Naive B cell (primary cell): ENCODE measurements around the gene HRAS. TPM values are rescaled to one million over a fixed set of nuclear protein-coding genes. Genes with fewer than 3 reads are reported as not detected.

Experiments
- ATAC-seq, 2 donors: fragments of 150-1000 bp; cut with Tn5 transposase; 2 replicates each; pipeline ENCODE4 v1.10.0; 2021; ENCODE audit warnings: low read depth in 2 of 2, mild to moderate bottlenecking in 2 of 2, moderate library complexity in 2 of 2
- DNase-seq: peaks from one replicate; pipeline ENCODE4 v3.0.0; 2022
- H3K27ac Mint-ChIP-seq, 6 donors: one replicate each; pipeline ENCODE4 v1.8.0; 2020 to 2022; ENCODE audit warnings: mild to moderate bottlenecking in 6 of 6, mixed read lengths in 6 of 6, moderate library complexity in 5 of 6, inconsistent platforms in 2 of 6
- H3K27me3 Mint-ChIP-seq, 3 donors: one replicate each; pipeline ENCODE4 v1.8.0; 2021 to 2022; ENCODE audit warnings: mixed read lengths in 3 of 3, mild to moderate bottlenecking in 1 of 3
- H3K36me3 Mint-ChIP-seq, 2 donors: one replicate each; pipeline ENCODE4 v1.8.0; 2020 to 2022; ENCODE audit warnings: mixed read lengths in 2 of 2, inconsistent platforms in 1 of 2, mild to moderate bottlenecking in 1 of 2
- H3K4me1 Mint-ChIP-seq, 3 donors: one replicate each; pipeline ENCODE4 v1.8.0; 2020 to 2022; ENCODE audit warnings: mixed read lengths in 3 of 3, inconsistent platforms in 1 of 3, mild to moderate bottlenecking in 1 of 3, moderate library complexity in 1 of 3
- H3K4me3 Mint-ChIP-seq, 8 donors: one replicate each; pipeline ENCODE4 v1.8.0; 2020 to 2022; ENCODE audit warnings: mild to moderate bottlenecking in 8 of 8, mixed read lengths in 8 of 8, moderate library complexity in 8 of 8, inconsistent platforms in 2 of 8
- H3K9me3 Mint-ChIP-seq, 7 donors: one replicate each; pipeline ENCODE4 v1.8.0; 2020 to 2022; ENCODE audit warnings: mixed read lengths in 7 of 7, mild to moderate bottlenecking in 5 of 7, inconsistent platforms in 2 of 7, moderate library complexity in 1 of 7
- polyA plus RNA-seq, 6 donors: library from polyadenylated mRNA; unstranded; fragments of 300-500 nt; fragmentation: Illumina TruSeq; gene quantifications; one replicate each; pipeline ENCODE4 v1.2.3, GENCODE V29; 2021; ENCODE audit warnings: low read depth in 6 of 6

Gene HRAS
- polyA plus RNA-seq, 6 donors from 2014 or later: 11.2 to 25.1 (median 13.8) TPM

DNA sequence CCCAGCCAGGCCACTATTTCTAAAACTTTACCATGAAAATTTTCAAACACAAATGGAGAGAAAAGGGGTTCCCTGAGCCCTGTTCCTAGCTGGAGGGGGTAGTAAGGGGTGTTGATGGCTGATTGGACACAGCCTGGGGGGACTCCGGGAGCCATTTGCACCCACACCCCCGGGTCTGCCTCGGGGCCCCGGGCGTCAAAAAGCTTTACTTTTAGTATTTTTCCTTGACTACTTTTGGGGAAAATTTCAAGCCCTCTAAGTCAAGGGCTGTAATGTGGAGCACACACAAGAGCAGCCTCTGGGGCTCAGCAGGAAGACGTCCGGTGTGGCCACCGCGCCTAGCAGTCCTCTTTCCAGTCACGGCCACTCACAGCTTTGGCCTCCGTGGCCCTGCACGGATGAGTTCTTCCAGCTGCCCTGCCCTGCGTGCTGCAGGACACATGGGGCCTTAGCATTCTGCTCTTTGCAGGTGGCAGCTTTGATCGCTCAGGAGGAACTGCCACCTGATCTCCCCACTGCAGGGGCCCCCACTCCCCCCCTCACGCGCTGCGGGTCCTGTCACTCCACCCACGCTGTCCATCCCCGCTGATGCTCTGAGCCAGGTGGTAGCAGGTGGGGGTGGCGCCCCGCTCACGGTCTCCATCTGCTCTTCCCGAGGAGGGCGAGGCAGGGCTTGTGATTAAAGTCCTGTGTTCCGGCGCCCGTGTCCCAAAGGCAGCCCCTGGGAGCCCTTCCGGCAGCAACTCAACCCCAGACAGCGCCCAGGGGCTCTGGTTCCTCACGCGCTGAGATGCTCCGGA, 42.7 kb downstream of the HRAS start:
- Mint-ChIP-seq H3K4me3 (peak overlapping the region in 1 of 8 donors; percentile 22), H3K36me3 (peaks cover 8% of the 10 kb centered on the region in 2 donors), H3K4me1 (peaks cover 7 to 12% (median 9%) of the 10 kb centered on the region in 3 donors), H3K9me3 (no peaks in the 10 kb centered on the region), H3K27ac (peak overlapping the region in 2 of 6 donors; percentile 23 to 36), H3K27me3 (no peaks in the 10 kb centered on the region)
- no peak for DNase-seq
- no peak for ATAC-seq

DNA sequence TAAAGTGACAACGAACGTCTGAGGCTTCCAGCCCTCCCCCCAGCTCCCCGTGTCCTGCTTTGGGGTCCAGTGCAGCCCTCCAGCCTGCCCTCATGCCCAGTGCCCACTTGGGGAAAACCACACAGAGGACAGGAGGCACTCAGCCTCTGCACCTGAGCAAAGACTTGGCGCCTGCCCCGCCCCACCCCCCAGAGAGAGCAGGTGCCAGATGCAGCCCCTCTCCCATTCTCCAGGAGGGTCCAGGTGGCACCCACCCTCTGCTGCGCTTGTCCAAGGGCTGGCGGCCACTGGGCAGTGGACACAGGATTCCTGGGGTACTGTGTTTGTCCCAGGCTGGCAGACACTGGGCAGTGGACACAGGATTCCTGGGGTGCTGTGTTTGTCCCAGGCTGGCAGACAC, 44.0 kb downstream of the HRAS start:
- Mint-ChIP-seq H3K4me3 (no peak overlapping the region), H3K9me3 (no peaks in the 10 kb centered on the region), H3K27ac (no peak overlapping the region), H3K4me1 (peaks cover 0 to 5% (median 4%) of the 10 kb centered on the region in 3 donors), H3K36me3 (no peaks in the 10 kb centered on the region), H3K27me3 (no peaks in the 10 kb centered on the region)
- DNase-seq: no peak
- ATAC-seq: no peak

DNA sequence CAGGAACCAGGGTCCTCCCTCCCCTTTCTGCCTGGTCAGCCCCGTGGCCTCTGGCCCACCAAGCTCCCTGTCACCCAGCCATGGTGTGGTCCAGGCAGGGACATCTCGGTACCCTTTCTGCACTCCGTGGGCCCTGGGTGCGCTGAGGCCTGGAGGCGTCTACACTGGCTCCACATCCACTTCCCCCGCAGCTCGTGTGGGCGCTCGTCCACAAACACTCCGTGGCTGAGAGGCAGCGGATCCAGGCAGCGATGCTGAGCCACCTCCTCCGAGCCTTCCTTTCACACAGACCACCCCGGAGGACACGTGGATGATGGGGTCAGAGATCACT, 44.5 kb downstream of the HRAS start:
- Mint-ChIP-seq H3K4me1 (peaks cover 0 to 5% (median 2%) of the 10 kb centered on the region in 3 donors), H3K36me3 (no peaks in the 10 kb centered on the region), H3K4me3 (no peak overlapping the region), H3K9me3 (no peaks in the 10 kb centered on the region), H3K27me3 (no peaks in the 10 kb centered on the region), H3K27ac (no peak overlapping the region)
- no peak for ATAC-seq
- no peak for DNase-seq

DNA sequence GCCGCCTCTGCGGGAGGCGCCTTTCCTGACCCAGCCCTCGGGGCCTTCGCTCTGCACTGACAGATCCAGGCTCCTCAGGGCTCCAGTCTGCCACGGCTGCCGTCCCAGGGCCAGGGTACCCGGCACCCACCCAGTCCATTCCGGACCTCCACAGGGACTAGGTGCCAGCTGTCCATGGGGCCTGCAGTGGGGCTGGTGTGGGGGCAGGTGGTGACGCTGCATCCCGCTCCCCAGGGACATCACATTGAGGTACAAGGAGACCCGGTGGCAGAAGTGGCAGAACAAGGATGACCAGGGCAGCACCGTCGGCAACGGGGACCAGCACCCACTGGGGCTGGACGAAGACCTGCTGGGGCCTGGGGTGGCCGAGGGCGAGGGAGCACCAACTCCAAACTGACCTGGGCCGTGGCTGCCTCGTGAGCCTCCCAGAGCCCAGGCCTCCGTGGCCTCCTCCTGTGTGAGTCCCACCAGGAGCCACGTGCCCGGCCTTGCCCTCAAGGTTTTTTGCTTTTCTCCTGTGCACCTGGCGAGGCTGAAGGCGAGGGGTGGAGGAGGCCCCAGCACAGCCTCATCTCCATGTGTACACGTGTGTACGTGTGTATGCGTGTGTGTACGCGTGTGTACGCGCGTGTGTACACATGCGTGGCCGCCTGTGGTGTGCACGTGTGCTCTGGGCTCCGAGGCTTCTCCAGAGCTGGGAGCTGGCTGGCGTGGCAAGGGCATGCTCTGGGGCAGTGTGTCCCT, 45.0 kb downstream of the HRAS start:
- Mint-ChIP-seq H3K4me1 (peaks cover 0 to 5% (median 0%) of the 10 kb centered on the region in 3 donors), H3K9me3 (no peaks in the 10 kb centered on the region), H3K4me3 (no peak overlapping the region), H3K27ac (no peak overlapping the region), H3K27me3 (no peaks in the 10 kb centered on the region), H3K36me3 (no peaks in the 10 kb centered on the region)
- no peak for DNase-seq
- ATAC-seq: no peak

DNA sequence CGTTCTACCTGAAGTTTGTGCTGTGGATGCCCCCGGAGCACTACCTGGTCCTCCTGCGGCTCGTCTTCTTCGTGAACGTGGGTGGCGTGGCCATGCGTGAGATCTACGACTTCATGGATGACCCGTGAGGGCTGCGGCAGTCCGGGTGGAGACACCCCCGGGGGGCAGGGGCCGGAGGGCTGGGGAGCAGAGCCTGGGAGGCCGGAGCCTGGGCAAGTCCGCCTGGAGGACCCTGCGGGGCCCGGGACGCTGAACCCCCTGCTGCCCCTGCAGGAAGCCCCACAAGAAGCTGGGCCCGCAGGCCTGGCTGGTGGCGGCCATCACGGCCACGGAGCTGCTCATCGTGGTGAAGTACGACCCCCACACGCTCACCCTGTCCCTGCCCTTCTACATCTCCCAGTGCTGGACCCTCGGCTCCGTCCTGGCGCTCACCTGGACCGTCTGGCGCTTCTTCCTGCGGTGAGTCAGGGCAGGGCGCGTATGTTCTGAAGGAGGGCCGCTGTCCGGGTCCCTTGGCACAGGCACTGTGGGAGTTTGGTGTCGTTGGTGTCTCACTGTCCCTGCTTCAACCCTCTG, 45.7 kb downstream of the HRAS start:
- no peak for DNase-seq
- H3K4me1 Mint-ChIP-seq: peaks cover 0 to 5% (median 0%) of the 10 kb centered on the region in 3 donors
- no peaks in the 10 kb centered on the region for H3K36me3 Mint-ChIP-seq
- ATAC-seq: no peak
- H3K4me3 Mint-ChIP-seq: no peak overlapping the region
- no peaks in the 10 kb centered on the region for H3K27me3 Mint-ChIP-seq
- H3K27ac Mint-ChIP-seq: peak overlapping the region in 1 of 6 donors; percentile 15
- no peaks in the 10 kb centered on the region for H3K9me3 Mint-ChIP-seq

DNA sequence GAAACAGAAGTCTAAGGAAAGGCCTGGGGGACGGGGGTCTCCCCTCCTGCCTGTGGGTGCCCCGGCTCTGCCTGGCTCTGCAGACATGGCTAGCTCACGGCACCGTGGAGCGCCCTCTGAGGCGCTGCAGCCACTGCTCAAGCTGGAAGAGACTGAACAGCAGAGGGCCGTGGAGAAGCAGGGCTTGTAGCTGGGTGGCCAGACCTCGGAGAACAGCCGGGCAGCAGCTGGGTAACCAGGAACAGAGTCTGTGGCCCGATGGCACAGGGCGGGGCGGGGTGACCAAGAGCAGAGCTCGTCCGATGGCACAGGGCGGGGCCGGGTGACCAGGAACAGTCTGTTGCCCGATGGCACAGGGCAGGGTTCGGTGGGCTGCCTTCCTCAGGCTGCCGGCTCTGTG, 46.4 kb downstream of the HRAS start:
- no peaks in the 10 kb centered on the region for H3K9me3 Mint-ChIP-seq
- peaks cover 0 to 5% (median 0%) of the 10 kb centered on the region in 3 donors for H3K4me1 Mint-ChIP-seq
- ATAC-seq (no peak), DNase-seq (no peak)
- H3K4me3 Mint-ChIP-seq: no peak overlapping the region
- H3K36me3 Mint-ChIP-seq: no peaks in the 10 kb centered on the region
- H3K27ac Mint-ChIP-seq: no peak overlapping the region
- H3K27me3 Mint-ChIP-seq: no peaks in the 10 kb centered on the region

DNA sequence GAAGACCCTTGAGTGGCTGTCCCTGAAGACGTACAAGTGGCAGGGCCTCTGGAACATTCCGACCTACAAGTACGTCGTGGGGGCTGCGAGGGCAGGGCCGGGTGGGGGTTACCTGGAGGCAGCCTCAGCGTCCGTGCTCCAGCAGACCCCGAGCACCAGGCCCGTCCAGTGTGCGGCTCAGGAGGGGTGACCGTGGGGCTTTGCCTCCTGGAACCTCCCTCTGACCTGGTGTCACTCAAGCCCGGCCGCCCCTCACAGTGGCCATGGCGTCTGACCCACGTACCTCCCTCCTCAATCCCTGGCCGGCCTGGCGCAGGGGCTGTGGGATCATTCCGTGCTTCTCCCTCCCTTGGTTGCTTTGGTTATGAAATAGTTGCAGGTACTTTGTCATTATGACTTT, 46.8 kb downstream of the HRAS start:
- DNase-seq (no peak), ATAC-seq (no peak)
- Mint-ChIP-seq H3K36me3 (no peaks in the 10 kb centered on the region), H3K4me3 (no peak overlapping the region), H3K9me3 (no peaks in the 10 kb centered on the region), H3K27me3 (no peaks in the 10 kb centered on the region), H3K4me1 (peaks cover 0 to 5% (median 0%) of the 10 kb centered on the region in 3 donors), H3K27ac (no peak overlapping the region)

DNA sequence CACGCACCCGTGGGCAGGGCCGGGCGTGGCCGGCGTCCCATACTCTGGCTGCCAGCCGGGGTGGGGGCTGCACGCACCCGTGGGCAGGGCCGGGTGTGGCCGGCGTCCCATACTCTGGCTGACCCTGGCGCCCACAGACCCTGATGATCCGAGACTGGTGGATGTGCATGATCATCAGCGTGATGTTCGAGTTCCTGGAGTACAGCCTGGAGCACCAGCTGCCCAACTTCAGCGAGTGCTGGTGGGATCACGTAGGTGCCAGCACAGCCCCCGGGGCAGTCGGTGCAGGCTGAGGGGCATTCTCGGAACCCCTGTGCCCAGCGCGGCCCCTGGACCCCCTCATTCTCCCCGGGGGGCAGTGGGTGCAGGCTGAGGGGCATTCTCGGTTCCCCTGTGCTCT, 47.3 kb downstream of the HRAS start:
- H3K4me3 Mint-ChIP-seq: no peak overlapping the region
- H3K36me3 Mint-ChIP-seq: no peaks in the 10 kb centered on the region
- no peaks in the 10 kb centered on the region for H3K9me3 Mint-ChIP-seq
- no peaks in the 10 kb centered on the region for H3K27me3 Mint-ChIP-seq
- no peak overlapping the region for H3K27ac Mint-ChIP-seq
- no peak for DNase-seq
- peaks cover 0 to 5% (median 0%) of the 10 kb centered on the region in 3 donors for H3K4me1 Mint-ChIP-seq
- ATAC-seq: no peak

DNA sequence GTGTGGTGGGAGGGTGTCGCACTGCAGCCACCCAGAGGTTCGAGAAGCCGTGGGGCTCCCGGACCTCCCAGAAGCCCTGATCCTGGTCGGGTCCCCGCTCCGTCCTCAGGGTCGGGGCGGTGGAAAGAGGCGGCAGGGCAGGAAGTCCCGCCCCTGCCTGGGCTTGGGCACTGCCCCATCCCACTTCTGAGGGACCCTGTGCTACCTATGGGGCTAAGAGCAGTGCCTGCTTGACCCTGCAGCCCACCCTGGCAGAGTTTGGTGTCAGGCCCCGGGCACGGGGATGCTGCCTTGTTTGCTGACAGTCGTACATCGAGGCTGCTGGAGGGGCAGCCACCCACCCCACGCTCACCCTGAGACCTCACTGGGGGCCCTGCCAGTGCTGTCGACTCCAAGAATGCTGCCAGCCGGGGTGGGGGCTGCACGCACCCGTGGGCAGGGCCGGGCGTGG, 47.8 kb downstream of the HRAS start:
- DNase-seq: no peak
- Mint-ChIP-seq H3K27me3 (no peaks in the 10 kb centered on the region), H3K27ac (no peak overlapping the region), H3K9me3 (no peaks in the 10 kb centered on the region), H3K4me3 (no peak overlapping the region), H3K36me3 (no peaks in the 10 kb centered on the region), H3K4me1 (peaks cover 0 to 5% (median 0%) of the 10 kb centered on the region in 3 donors)
- no peak for ATAC-seq

DNA sequence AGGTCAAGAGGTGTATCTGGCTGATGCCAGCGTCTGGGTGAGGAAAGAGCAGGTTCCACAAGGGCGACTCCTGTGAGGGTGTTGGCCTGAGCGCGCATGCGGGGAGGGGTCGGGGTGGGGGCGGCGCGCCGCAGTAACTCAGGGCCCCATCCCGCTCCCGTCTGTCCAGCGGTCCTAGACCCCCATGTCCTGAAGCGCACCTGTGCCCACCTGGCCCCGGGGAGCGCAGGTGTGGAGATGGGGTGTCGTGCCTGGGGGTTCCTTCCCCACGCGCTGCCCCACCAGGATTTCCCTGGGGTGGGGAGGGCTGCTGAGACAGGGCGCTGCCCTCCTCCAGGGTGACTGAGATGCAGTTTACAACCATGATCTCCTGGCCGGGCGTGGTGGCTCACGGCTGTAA, 49.2 kb downstream of the HRAS start:
- Mint-ChIP-seq H3K4me1 (peaks cover 0 to 5% (median 0%) of the 10 kb centered on the region in 3 donors), H3K27me3 (no peaks in the 10 kb centered on the region), H3K9me3 (no peaks in the 10 kb centered on the region), H3K27ac (no peak overlapping the region), H3K36me3 (no peaks in the 10 kb centered on the region), H3K4me3 (no peak overlapping the region)
- DNase-seq (no peak), ATAC-seq (no peak)

DNA sequence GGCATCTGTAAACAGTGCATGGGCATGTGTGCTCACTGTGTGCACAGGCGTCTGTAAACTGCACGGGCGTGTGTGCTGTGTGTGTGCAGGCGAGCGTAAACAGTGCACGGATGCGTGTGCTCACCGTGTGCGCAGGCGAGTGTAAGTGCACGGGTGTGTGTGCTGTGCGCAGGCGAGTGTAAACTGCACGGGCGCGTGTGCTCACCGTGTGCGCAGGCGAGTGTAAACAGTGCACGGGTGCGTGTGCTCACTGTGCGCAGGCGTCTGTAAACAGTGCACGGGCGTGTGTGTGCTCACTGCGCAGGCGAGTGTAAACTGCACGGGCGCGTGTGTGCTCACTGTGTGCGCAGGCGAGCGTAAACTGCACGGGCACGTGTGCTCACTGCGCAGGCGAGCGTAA, 50.8 kb downstream of the HRAS start:
- H3K27ac Mint-ChIP-seq: no peak overlapping the region
- H3K27me3 Mint-ChIP-seq: no peaks in the 10 kb centered on the region
- no peak for DNase-seq
- no peaks in the 10 kb centered on the region for H3K36me3 Mint-ChIP-seq
- H3K4me3 Mint-ChIP-seq: no peak overlapping the region
- peaks cover 0 to 5% (median 0%) of the 10 kb centered on the region in 3 donors for H3K4me1 Mint-ChIP-seq
- no peaks in the 10 kb centered on the region for H3K9me3 Mint-ChIP-seq
- no peak for ATAC-seq
